Mononuclear cell (primary cell): Measurements from ENCODE around the gene GRIN2A. TPM values are rescaled to one million over a fixed set of nuclear protein-coding genes. Genes with fewer than 3 reads are reported as not detected.

ENCODE experiments used
- H3K27me3 ChIP-seq: 2 replicates; pipeline ENCODE4 v1.6.0; 2011; ENCODE audit warnings: low read length, control low read depth; ENCODE audit not compliant: insufficient read depth
- H3K4me1 ChIP-seq: 2 replicates; pipeline ENCODE4 v1.5.1; 2011; ENCODE audit warnings: mild to moderate bottlenecking, low read length, control low read depth; ENCODE audit not compliant: insufficient read depth
- H3K4me3 ChIP-seq: 2 replicates; pipeline ENCODE4 v1.5.1; 2011; ENCODE audit warnings: mild to moderate bottlenecking, low read length, moderate library complexity
- H3K9me3 ChIP-seq: 2 replicates; pipeline ENCODE4 v1.5.1; 2011; ENCODE audit warnings: low read depth, mild to moderate bottlenecking, control low read depth, low read length
- total RNA-seq: library from RNA; depleted of rRNA; stranded (reverse); fragments of >200 nt; gene quantifications from one replicate; pipeline ENCODE4 v1.2.3, GENCODE V29; 2012

GRIN2A gene
- total RNA-seq, 1 donor = not detected

DNA sequence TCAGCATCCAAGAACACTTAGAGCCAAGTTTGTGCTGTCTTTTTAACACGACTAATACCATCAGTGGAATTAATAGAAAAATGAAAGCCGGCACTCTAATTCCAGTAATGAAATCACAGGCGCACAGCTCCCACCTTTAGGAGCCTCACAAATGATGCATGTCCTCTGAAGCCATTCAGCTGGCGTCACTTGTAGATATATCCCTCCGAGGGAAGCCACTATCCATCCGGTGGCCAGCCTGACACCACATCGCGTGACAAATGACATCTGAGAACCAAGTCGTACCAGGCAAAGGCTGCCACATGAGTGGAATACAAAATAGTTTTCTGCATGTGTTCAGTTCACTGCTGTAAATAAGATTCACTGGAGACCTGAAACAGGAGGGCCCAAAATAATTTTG lies 205.6 kb downstream of the GRIN2A start:
- Histone ChIP-seq H3K9me3 (no peaks in the 10 kb centered on the region), H3K27me3 (no peaks in the 10 kb centered on the region), H3K4me1 (no peaks in the 10 kb centered on the region), H3K4me3 (no peak overlapping the region)

DNA sequence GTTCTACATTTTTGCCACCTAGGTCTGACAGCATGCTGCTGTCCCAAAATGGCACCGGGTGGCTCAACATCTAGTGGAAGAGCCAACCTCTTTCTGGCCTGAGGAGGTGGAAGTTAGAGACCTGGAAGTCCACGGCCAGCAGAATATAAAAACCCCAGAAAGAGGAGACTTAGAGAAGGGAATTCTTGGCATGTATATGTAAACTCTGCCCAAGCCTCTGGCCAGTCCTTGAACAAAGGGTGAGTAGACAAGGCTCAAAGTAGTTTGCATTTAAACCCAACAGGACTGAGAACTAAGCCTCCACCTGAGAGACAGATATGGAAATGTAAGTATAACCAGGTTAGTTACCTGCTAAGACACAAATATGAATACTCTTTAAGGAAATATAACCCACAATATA lies 210.3 kb downstream of the GRIN2A start:
- Histone ChIP-seq H3K27me3 (no peaks in the 10 kb centered on the region), H3K4me3 (no peak overlapping the region), H3K4me1 (no peaks in the 10 kb centered on the region), H3K9me3 (no peaks in the 10 kb centered on the region)

DNA sequence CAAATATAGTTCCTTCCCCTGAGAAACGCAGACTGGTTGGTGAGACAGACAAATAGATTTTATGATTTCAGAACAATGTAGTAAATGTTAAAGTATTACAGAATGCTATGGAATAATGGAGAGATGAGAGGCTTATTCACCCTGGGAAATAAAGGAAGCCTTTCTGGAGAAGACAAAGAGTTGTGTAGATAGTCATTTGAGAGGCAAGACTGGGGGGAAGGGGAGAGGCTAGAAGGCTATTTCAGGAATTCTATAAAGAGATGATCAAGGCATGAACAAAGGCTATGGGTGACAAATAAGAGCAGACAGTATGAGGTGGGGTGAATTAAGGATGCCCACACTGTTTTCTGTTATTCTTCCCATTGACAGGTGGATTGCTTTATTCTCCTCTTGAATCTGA lies 211.4 kb downstream of the GRIN2A start:
- Histone ChIP-seq H3K9me3 (no peaks in the 10 kb centered on the region), H3K27me3 (no peaks in the 10 kb centered on the region), H3K4me3 (no peak overlapping the region), H3K4me1 (no peaks in the 10 kb centered on the region)

DNA sequence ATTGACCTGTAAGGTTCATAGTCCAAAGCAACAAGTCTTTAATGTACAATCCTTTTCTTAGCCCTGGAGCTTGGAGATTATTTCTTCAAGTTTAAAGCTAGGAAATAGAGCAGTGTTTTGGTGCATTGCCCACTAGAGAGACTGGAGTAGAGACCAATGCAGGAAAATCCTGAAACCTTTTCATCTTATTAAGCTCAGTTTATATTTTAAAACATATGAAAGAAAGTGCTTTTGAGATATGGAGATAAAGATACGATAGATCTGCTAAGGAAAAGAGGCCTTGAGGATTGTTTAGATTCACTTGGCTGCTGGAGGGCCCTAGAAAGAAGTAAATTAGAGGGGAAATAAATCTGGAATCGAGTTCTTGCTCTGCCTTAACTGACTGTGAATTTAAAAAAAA lies 212.0 kb downstream of the GRIN2A start:
- Histone ChIP-seq H3K9me3 (no peaks in the 10 kb centered on the region), H3K4me1 (no peaks in the 10 kb centered on the region), H3K4me3 (no peak overlapping the region), H3K27me3 (no peaks in the 10 kb centered on the region)

DNA sequence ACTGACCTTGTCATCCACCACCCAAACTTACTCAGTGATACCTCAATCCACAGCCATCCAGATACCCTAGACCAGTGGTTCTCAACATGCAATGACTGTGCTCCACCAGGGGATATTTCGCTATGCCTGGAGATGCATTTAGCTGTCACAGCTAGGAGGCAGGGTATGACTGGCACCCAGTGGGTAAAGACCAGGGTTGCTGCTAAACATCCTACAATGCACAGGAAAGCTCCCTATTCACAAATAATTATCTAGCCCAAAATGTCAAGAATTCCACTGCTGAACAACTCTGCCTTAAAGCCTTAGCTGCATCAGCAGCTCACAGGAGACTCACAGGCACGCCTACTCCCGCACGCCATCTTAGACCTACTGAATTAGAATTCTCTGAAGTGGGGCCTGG lies 212.6 kb downstream of the GRIN2A start:
- Histone ChIP-seq H3K4me1 (no peaks in the 10 kb centered on the region), H3K9me3 (no peaks in the 10 kb centered on the region), H3K4me3 (no peak overlapping the region), H3K27me3 (no peaks in the 10 kb centered on the region)

DNA sequence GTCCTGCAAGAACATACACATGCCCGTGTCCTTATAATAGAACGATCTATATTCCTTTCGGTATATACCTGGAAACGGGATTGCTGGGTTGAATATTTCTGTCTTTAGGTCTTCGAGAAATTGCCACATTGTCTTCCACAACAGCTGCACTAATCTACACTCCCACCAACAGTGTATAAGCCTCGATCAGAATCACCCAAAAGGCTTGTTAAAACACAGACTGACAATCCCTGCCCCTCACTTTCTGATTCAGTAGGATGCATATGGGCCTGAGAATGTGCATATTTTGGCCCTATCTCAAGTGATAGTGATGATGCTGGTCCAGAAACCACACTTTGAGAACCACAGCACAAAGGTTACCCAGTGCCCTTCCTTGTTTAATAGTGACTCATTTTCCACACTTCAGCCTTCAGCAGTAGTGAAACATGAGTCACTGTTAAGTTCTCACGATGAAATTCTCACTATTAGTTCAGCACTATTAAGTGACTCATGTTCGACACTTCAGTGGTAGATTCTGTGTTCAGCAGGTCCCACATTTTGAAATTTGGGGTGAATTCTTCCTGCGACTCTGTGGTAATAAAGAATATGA lies 215.6 kb downstream of the GRIN2A start:
- no peaks in the 10 kb centered on the region for H3K9me3 ChIP-seq
- H3K27me3 ChIP-seq = no peaks in the 10 kb centered on the region
- no peak overlapping the region for H3K4me3 ChIP-seq
- H3K4me1 ChIP-seq = no peaks in the 10 kb centered on the region

DNA sequence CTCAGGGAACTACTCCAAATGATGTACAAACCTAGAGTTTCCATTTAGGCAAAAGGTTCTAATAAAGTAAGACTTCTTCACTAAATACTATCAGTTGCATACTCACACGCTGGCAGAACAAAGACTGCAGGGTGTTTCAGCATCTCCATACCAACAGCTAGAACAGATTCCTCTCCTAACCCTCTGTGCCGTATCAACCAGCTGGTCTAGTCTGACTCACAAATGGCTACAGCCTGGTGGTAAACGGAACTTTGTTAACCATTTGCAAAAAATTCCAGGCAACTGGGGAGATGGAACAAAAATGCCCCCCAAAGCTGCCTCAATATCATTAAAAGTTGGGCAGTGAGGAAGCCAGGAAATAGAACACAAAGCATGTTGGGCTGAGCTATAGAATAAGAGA lies 217.1 kb downstream of the GRIN2A start:
- Histone ChIP-seq H3K9me3 (no peaks in the 10 kb centered on the region), H3K27me3 (no peaks in the 10 kb centered on the region), H3K4me1 (no peaks in the 10 kb centered on the region)

DNA sequence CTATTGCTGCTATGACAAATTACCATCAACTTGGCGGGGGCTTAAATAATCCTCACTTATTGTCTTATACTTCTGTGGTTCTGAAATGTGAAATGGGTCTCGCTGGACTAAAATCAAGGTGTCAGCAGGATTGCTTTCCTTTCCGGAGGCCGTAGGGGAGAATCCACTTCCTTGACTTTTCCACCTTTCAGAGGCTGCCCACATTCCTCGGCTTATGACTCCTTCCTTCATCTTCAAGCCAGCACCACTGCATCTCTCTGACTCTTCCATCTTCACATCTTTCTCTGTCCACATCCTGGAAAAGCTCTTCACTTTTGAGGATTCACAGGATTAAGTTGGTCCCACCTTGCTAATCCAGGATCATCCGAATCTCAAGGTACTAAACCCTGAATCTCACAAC lies 217.8 kb downstream of the GRIN2A start:
- H3K27me3 ChIP-seq = no peaks in the 10 kb centered on the region
- H3K9me3 ChIP-seq = no peaks in the 10 kb centered on the region
- H3K4me1 ChIP-seq = no peaks in the 10 kb centered on the region
- H3K4me3 ChIP-seq = no peak overlapping the region

More for the DNA sequence above, 217.1 kb downstream of the GRIN2A start:
- no peak overlapping the region for H3K4me3 ChIP-seq

DNA sequence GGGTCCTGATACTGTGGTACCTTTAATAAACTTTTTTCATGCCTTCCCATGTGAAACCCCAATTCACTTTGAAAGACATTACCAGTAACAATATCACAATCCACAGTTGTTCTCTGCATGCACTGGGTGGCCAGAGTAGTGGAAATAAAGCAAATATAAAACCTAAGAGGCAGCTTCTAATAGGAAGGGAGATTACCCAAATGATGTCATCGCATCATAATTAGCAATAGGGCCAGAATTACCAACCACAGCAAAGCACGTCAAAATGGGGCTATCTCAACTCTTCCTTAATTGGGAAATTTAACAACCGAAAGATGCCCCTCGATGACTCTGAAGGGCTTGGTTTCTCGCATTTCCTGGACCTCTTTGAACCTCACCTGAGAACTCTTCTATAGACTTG lies 224.8 kb downstream of the GRIN2A start:
- no peak overlapping the region for H3K4me3 ChIP-seq
- H3K4me1 ChIP-seq = no peaks in the 10 kb centered on the region
- H3K27me3 ChIP-seq = no peaks in the 10 kb centered on the region
- H3K9me3 ChIP-seq = no peaks in the 10 kb centered on the region

DNA sequence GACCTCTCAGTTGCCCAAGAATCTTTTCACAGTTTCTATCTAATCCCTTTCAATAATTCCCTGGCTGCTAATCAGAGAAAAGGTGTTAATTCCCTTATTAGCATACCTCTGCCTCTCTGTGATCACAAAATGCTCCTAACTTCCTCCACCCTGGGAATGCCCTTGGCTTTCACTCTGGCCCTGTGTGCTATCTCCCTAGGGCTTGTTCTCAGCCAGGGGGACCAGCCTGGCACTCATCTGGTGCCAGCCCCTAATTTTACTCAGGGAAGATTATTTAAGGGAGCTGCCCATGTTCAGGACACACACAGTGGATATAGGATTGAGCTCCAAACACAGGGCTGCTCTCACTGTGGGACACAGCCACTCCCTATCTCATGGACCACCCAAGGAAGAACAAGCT lies 225.2 kb downstream of the GRIN2A start:
- Histone ChIP-seq H3K4me1 (no peaks in the 10 kb centered on the region), H3K4me3 (no peak overlapping the region), H3K9me3 (no peaks in the 10 kb centered on the region), H3K27me3 (no peaks in the 10 kb centered on the region)

DNA sequence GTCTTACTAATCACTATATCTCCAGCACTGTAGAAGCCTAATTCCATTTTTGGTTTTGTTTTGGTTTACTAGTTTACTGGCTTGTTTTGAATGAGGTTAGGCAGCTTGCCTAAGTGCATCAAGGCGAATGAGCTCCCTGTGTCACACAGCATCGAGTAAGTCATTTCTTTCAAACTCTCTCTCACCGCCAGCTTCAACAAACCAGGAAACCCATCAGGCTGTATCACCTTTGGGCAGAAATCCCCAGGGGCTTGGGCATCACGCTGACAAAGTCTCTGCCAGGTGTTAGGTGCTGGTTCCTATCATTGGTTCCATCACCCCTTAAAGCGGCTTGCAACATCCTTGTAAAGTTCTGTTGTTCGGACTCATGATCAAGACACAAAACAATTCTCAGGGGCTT lies 226.6 kb downstream of the GRIN2A start:
- Histone ChIP-seq H3K4me3 (no peak overlapping the region), H3K9me3 (no peaks in the 10 kb centered on the region), H3K4me1 (no peaks in the 10 kb centered on the region), H3K27me3 (no peaks in the 10 kb centered on the region)

DNA sequence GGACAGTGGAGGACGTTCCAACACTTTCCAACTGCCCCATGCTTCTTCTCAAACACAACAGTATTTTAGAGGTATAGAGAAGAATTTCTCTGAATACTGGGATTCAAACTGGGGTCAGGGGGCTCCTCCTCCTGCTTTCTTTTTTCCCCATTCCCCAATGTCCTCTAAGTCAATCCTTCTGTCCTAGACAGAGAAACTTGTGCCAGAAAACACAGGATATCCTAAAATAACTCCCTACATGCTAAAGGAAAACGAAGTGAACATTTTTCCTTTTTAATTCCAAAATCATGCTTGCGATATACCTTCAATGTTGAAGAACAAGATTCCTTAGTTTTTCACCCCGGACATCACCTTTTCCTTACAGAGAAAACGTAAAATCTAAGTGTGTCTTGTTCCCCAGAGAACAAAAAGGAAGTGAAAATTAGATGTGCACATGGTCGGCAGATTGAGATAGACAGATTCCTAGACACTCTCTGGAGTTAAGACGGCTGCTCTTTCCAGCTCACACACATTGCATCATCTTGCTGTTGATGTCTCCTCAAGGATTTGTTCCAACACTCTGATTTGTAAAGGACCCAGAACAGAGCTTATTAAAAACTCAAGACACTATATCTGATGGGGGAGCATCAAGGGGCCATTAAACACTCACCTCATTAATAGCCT lies 228.2 kb downstream of the GRIN2A start:
- no peaks in the 10 kb centered on the region for H3K4me1 ChIP-seq
- no peaks in the 10 kb centered on the region for H3K9me3 ChIP-seq
- H3K27me3 ChIP-seq = no peaks in the 10 kb centered on the region
- H3K4me3 ChIP-seq = no peak overlapping the region

DNA sequence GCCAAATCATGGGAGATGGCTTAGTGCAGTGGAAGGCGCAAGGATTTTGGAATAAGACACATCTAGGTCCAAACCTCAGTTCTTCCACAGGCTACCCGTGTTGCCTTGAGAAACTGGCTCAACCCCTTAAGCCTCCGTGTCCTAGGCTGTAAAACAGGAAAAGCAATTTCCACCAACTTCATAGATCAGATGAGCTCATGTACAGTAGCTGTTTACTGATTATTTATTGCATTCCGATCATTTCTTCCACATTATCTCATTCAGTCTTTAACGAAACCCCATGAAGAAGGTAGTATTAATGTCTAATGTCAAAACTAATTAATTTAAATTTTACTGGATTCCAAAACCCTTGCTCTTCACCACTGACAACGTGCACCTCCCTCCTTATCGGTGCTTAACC lies 231.6 kb downstream of the GRIN2A start:
- H3K4me3 ChIP-seq = no peak overlapping the region
- no peaks in the 10 kb centered on the region for H3K27me3 ChIP-seq
- no peaks in the 10 kb centered on the region for H3K9me3 ChIP-seq
- H3K4me1 ChIP-seq = no peaks in the 10 kb centered on the region

DNA sequence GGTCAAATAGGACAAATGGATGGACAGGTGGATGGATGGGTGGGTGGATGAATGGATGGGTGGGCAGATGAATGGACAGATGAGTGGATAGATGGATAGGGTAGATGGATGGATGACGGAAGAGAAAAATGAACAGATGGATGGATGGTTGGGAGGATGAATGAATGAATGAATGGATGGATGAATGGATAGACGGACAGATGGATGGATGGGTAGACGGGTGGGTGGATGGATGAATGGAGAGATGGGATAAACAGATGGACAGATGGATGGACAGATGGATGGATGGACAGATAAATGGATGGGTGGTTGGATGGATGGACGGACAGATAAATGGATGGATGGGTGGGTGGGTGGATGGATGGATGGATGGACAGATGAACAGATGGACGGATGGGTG lies 232.8 kb downstream of the GRIN2A start:
- Histone ChIP-seq H3K9me3 (no peaks in the 10 kb centered on the region), H3K4me3 (no peak overlapping the region), H3K4me1 (no peaks in the 10 kb centered on the region), H3K27me3 (no peaks in the 10 kb centered on the region)

DNA sequence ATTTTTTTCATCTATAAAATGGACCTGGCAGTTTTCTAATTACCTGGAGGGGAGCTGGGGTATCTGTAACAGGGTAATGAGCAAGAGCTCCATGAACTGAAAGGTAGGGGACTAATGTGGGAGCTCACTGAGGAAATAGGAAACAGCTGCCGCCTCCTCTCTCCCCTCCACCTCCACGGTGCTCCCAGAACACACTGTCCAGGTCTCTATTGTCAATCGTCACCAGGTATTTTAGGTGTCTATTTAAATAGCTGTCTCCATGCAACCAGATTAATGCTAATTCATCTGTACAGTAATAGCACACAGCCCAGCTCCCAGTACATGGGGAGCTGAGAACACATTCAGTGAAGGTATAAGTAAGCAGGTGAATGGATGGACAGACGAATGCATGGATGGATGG lies 233.3 kb downstream of the GRIN2A start:
- Histone ChIP-seq H3K4me1 (no peaks in the 10 kb centered on the region), H3K4me3 (no peak overlapping the region), H3K27me3 (no peaks in the 10 kb centered on the region), H3K9me3 (no peaks in the 10 kb centered on the region)

DNA sequence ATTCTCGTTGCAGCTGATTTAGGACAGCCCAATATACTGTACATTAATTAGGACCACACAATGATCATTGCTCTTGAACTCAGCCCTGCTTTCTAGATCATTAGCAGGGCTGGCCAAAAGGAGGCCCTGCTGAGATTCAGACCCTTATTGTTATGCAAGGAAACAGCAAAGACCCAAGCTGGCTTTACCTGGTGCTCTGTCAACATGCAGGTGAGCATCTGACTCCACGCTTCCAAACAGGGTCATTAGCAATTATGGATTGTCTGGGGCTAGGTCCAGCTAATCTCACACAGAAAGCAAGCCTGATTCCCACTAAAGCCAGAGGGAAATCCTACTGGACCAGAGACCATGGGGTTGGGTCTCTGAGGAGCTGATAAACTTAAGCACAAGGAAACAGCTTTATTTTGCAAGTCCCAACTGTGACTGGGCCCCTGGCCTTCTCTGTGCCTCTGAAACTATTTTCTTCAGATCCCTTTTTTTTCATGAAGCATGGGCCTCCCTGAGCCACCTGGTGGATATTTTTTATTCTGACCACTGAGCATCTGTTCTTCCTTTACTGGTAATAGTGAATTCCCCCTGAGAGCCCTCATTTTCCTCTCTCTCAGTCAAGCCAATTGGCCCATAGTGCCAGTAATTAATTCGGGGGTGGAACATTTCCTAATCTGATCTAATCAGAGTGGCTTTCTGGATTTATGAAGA lies 236.1 kb downstream of the GRIN2A start:
- H3K9me3 ChIP-seq = no peaks in the 10 kb centered on the region
- H3K27me3 ChIP-seq = no peaks in the 10 kb centered on the region
- no peaks in the 10 kb centered on the region for H3K4me1 ChIP-seq
- H3K4me3 ChIP-seq = no peak overlapping the region
